ENCODE data around the gene HBS1L. TPM values are rescaled to one million over a fixed set of nuclear protein-coding genes. Genes with fewer than 3 reads are reported as not detected.
A peak's percentile ranks its signal among the peaks of the same experiment; 100 is the strongest.

Gene HBS1L
- total RNA-seq, 1 experiment from 2014 or later, result 95.4 TPM

GRCh38 chr6:135053406-135053805 lies 1.2 kb downstream of the HBS1L start (continued):
- no peak for TF ChIP-seq HMGXB4 (CRISPR knock-in tag; IDR thresholded peaks at IDR 0.05)

- DNase-seq (ENCODE audit: low spot score) (no peak), ATAC-seq (no peak)
- Mint-ChIP-seq H3K9me3 (no peaks in the 10 kb centered on the region), H3K27ac (peak overlapping the region; percentile 61; the same call in 1 of the 2 replicates), H3K4me1 (peaks cover 12% of the 10 kb centered on the region), H3K27me3 (ENCODE audit: low read depth) (no peaks in the 10 kb centered on the region), H3K36me3 (peaks cover 13% of the 10 kb centered on the region), H3K4me3 (peak overlapping the region; percentile 92)
- no peak for TF ChIP-seq E2F4 (CRISPR knock-in tag; IDR thresholded peaks at IDR 0.05; ENCODE audit: borderline replicate concordance, low read depth)
- no peak for TF ChIP-seq OVOL2 (CRISPR knock-in tag; IDR thresholded peaks at IDR 0.05; ENCODE audit: borderline replicate concordance)
- TF ChIP-seq STAT6 (CRISPR knock-in tag; conservative IDR thresholded peaks at IDR 0.05; ENCODE audit: low read depth), result no peak
- ChIA-PET POLR2A (no interaction called here), CTCF (no interaction called here)
Observed at GRCh38 chr6:135052939-135053338, 1.7 kb downstream of the HBS1L start.

GRCh38 chr6:135048915-135049314 lies 5.7 kb downstream of the HBS1L start:
- Mint-ChIP-seq H3K36me3 (peaks cover 14% of the 10 kb centered on the region), H3K9me3 (no peaks in the 10 kb centered on the region), H3K27me3 (ENCODE audit: low read depth) (no peaks in the 10 kb centered on the region), H3K4me1 (peaks cover 11% of the 10 kb centered on the region), H3K27ac (no peak overlapping the region), H3K4me3 (no peak overlapping the region)
- CTCF ChIA-PET, result no interaction called here
- POLR2A ChIA-PET, result interaction anchor here (1.4 kb wide), 1 partner anchor 9 kb away, joined by 4 read pairs; no protein-coding TSS in a partner anchor
- ATAC-seq (no peak), DNase-seq (ENCODE audit: low spot score) (no peak)
- no peak for TF ChIP-seq MAX (CRISPR knock-in tag; IDR thresholded peaks at IDR 0.05)
- no peak for TF ChIP-seq ESRRA (CRISPR knock-in tag; IDR thresholded peaks at IDR 0.05; ENCODE audit: borderline replicate concordance)
- no peak for TF ChIP-seq ERG (CRISPR knock-in tag; IDR thresholded peaks at IDR 0.05)
- no peak for TF ChIP-seq ZNF396 (CRISPR knock-in tag; IDR thresholded peaks at IDR 0.05; ENCODE audit: borderline replicate concordance)
- no peak for TF ChIP-seq ZNF512 (CRISPR knock-in tag; IDR thresholded peaks at IDR 0.05; ENCODE audit: borderline replicate concordance)
- no peak for TF ChIP-seq JAZF1 (CRISPR knock-in tag; IDR thresholded peaks at IDR 0.05)
- no peak for TF ChIP-seq SP1 (CRISPR knock-in tag; conservative IDR thresholded peaks at IDR 0.05)

Data from WTC11 (cell line).